Endothelial cell of umbilical vein (primary cell): Measurements from ENCODE around the gene FAM53B. TPM values are rescaled to one million over a fixed set of nuclear protein-coding genes. Genes with fewer than 3 reads are reported as not detected.

Experiments used
- BruUV-seq: library from RNA; stranded (reverse); fragments of 400-500 nt; replicated peaks from 2 replicates; lab custom pipeline; 2021; lab: Mats Ljungman, UMichigan
- CTCF ChIA-PET: fragments of 300-600, 350-600 bp; sonication (Branson Sonifier 250); formaldehyde crosslinking; loops from one replicate; lab custom pipeline; 2021; ENCODE audit warnings: antibody characterized with exemption, inconsistent platforms; lab: Charles Lee
- POLR2A ChIA-PET: fragments of 300-600, 350-600 bp; sonication (Branson Sonifier 250); formaldehyde crosslinking; loops from one replicate; lab custom pipeline; 2021; ENCODE audit warnings: antibody characterized with exemption, inconsistent platforms; lab: Charles Lee
- DNase-seq: peaks from one replicate; pipeline ENCODE4 v3.0.0-alpha.2; 2011; ENCODE audit warnings: low read depth, low spot score
- FAIRE-seq: peaks from 2 replicates; lab custom pipeline; 2011; peaks lifted over from hg19 to GRCh38; lab: Jason Lieb, UNC
- H2AFZ ChIP-seq: 2 replicates; pipeline ENCODE4 v1.6.0; 2012; ENCODE audit warnings: low read depth, low read length, control low read depth, inconsistent platforms
- H3K27ac ChIP-seq: 2 replicates; pipeline ENCODE4 v1.5.1; 2011; ENCODE audit warnings: low read depth, mild to moderate bottlenecking, control low read depth, low read length, moderate library complexity; ENCODE audit not compliant: insufficient read depth
- H3K27me3 ChIP-seq, 2 experiments: 2 replicates each; pipeline versions ENCODE4 v1.6.0 to v1.6.1; 2011; ENCODE audit warnings: low read length in 2 of 2, mixed read lengths in 1 of 2; ENCODE audit not compliant: control insufficient read depth in 2 of 2, insufficient read depth in 2 of 2
- H3K36me3 ChIP-seq, 2 experiments: 2 replicates in 1 of 2; 3 replicates in 1 of 2; pipeline ENCODE4 v1.5.1; 2011; ENCODE audit warnings: low read length in 2 of 2, mild to moderate bottlenecking in 1 of 2, moderate library complexity in 1 of 2; ENCODE audit not compliant: control insufficient read depth in 2 of 2, insufficient read depth in 2 of 2; ENCODE audit errors: extremely low read depth in 1 of 2
- H3K4me1 ChIP-seq: 3 replicates; pipeline ENCODE4 v1.5.1; 2011; ENCODE audit warnings: mild to moderate bottlenecking, low read length; ENCODE audit not compliant: control insufficient read depth, insufficient read depth; ENCODE audit errors: extremely low read depth
- H3K4me2 ChIP-seq: 2 replicates; pipeline ENCODE4 v1.6.1; 2011; ENCODE audit warnings: low read length, control low read depth, mixed read lengths; ENCODE audit not compliant: insufficient read depth
- H3K4me3 ChIP-seq, 3 experiments: fragments of 200-600 bp in 1 of 3; sonication (generic), shearing (Covaris generic) in 1 of 3; replicated peaks in 1 of 3; 2 replicates each; pipeline ENCODE4 v1.5.1; 2011 to 2016; ENCODE audit warnings: control low read depth in 3 of 3, low read length in 3 of 3, mild to moderate bottlenecking in 2 of 3, inconsistent platforms in 1 of 3, low read depth in 1 of 3, moderate library complexity in 1 of 3; ENCODE audit not compliant: insufficient read depth in 1 of 3
- H3K79me2 ChIP-seq: 2 replicates; pipeline ENCODE4 v1.6.0; 2012; ENCODE audit warnings: low read length, inconsistent platforms; ENCODE audit not compliant: control insufficient read depth, insufficient read depth
- H3K9ac ChIP-seq: replicated peaks from 2 replicates; pipeline ENCODE3; 2011; ENCODE audit warnings: low read length, control low read depth; ENCODE audit not compliant: insufficient read depth; ENCODE audit errors: extremely low read depth
- H3K9me1 ChIP-seq: replicated peaks from 3 replicates; pipeline ENCODE4 v1.6.0; 2011; ENCODE audit warnings: mild to moderate bottlenecking, low read length; ENCODE audit not compliant: control insufficient read depth, insufficient read depth; ENCODE audit errors: extremely low read depth
- H3K9me3 ChIP-seq: replicated peaks from 2 replicates; pipeline ENCODE4 v1.5.1; 2012; ENCODE audit warnings: low read length, inconsistent platforms; ENCODE audit not compliant: control insufficient read depth, insufficient read depth
- H4K20me1 ChIP-seq: replicated peaks from 2 replicates; pipeline ENCODE3; 2011; ENCODE audit warnings: mild to moderate bottlenecking, low read length; ENCODE audit not compliant: control insufficient read depth, insufficient read depth; ENCODE audit errors: extremely low read depth
- CTCF ChIP-seq, 2 donors: IDR thresholded peaks; 1 replicate in 1 of 2; 2 replicates in 1 of 2; pipeline ENCODE4 v1.5.1; 2011; ENCODE audit warnings: low read length in 2 of 2, mild to moderate bottlenecking in 2 of 2, moderate library complexity in 2 of 2, control low read depth in 1 of 2, inconsistent platforms in 1 of 2, low read depth in 1 of 2; ENCODE audit not compliant: insufficient read depth in 1 of 2; ENCODE audit errors: extremely low read depth in 1 of 2
- FOS ChIP-seq: IDR thresholded peaks from 2 replicates; pipeline ENCODE4 v1.6.1; 2011; ENCODE audit warnings: mild to moderate bottlenecking, low read length, moderate library complexity, borderline replicate concordance; ENCODE audit not compliant: insufficient read depth
- JUN ChIP-seq: IDR thresholded peaks from 2 replicates; pipeline ENCODE4 v1.6.1; 2011; ENCODE audit warnings: borderline replicate concordance, low read depth; ENCODE audit not compliant: insufficient read length, insufficient read depth
- MAX ChIP-seq: IDR thresholded peaks from 2 replicates; pipeline ENCODE4 v1.6.1; 2011; ENCODE audit not compliant: insufficient read depth, insufficient read length
- MYC ChIP-seq: IDR thresholded peaks from one replicate; pipeline ENCODE4 v1.6.1; 2011; ENCODE audit warnings: mild to moderate bottlenecking, low read depth, low read length
- POLR2A ChIP-seq: IDR thresholded peaks from 2 replicates; pipeline ENCODE4 v1.6.1; 2012; ENCODE audit warnings: low read depth, mild to moderate bottlenecking, control low read depth, low read length
- POLR2AphosphoS5 ChIP-seq: IDR thresholded peaks from 2 replicates; pipeline ENCODE4 v1.6.1; 2012; ENCODE audit warnings: low read depth, mild to moderate bottlenecking, control low read depth, low read length, moderate library complexity; ENCODE audit not compliant: insufficient read depth
- dilution Hi-C: fragments of 300-500 bp; cut with MboI; formaldehyde crosslinking; loops from one replicate; pipeline ENCODE4 v1.15.0; 2019; ENCODE audit warnings: low sequenced_read_pairs; ENCODE audit not compliant: extremely low pct_ligation_motif_present
- intact Hi-C: fragments of 100-400 bp; cut with micrococcal nuclease; formaldehyde crosslinking; loops from one replicate; pipeline ENCODE4 v1.10.0; 2022
- polyA plus RNA-seq, 4 experiments: library from polyadenylated mRNA; depleted of rRNA in 3 of 4; stranded (reverse) in 3 of 4; unstranded in 1 of 4; fragments of >200 nt; gene quantifications; 2 replicates each; pipeline versions ENCODE4 v1.2.1 to v1.2.3, GENCODE V29; 2011 to 2012; ENCODE audit warnings: missing spikeins in 1 of 4
- total RNA-seq: library from RNA; stranded (reverse); gene quantifications from 2 replicates; pipeline ENCODE4 v1.2.3, GENCODE V29; 2021

The FAM53B gene
- total and polyA plus RNA-seq, 2 donors (not counting 3 experiments of a cell fraction or from before 2014, with no cell fraction given), result 8.5 to 21.1 TPM

- dilution Hi-C loops, result no loop called here
Observed at GRCh38 chr10:124656541-124656940, 87.6 kb downstream of the FAM53B start.

More at GRCh38 chr10:124656541-124656940, 87.6 kb downstream of the FAM53B start:
- no peak overlapping the region for H3K4me2 ChIP-seq
- no peaks in the 10 kb centered on the region for H3K9me3 ChIP-seq
- no peaks in the 10 kb centered on the region for H3K79me2 ChIP-seq
- H3K27ac ChIP-seq, result no peak overlapping the region
- no peak overlapping the region for H3K9ac ChIP-seq
- no peaks in the 10 kb centered on the region for H3K36me3 ChIP-seq
- BruUV-seq, result no TSS peak
- no peak overlapping the region for H3K4me3 ChIP-seq
- CTCF ChIA-PET, result interaction anchor here (1.4 kb wide), 1 partner anchor 9 kb away, joined by 3 read pairs; no protein-coding TSS in a partner anchor
- H3K4me1 ChIP-seq, result no peaks in the 10 kb centered on the region
- no peaks in the 10 kb centered on the region for H3K27me3 ChIP-seq
- no peaks in the 10 kb centered on the region for H4K20me1 ChIP-seq
- POLR2A ChIA-PET, result no interaction called here
- H2AFZ ChIP-seq, result no peak overlapping the region
- TF ChIP-seq FOS (no peak), JUN (no peak), CTCF (IDR thresholded peaks at IDR 0.05; ENCODE audit: extremely low read depth in 1 of 2, insufficient read depth in 1 of 2, low read depth in 1 of 2, low read length in 2 of 2) (no peak), MYC (no peak), POLR2AphosphoS5 (no peak), MAX (no peak), POLR2A (no peak)
- intact Hi-C loops, result no loop called here
- no peak for DNase-seq
- no peak for FAIRE-seq
- H3K9me1 ChIP-seq, result no peaks in the 10 kb centered on the region
